Measurements from ENCODE around the gene RP2.
A peak's percentile ranks its signal among the peaks of the same experiment; 100 is the strongest.

The RP2 gene

DNA sequence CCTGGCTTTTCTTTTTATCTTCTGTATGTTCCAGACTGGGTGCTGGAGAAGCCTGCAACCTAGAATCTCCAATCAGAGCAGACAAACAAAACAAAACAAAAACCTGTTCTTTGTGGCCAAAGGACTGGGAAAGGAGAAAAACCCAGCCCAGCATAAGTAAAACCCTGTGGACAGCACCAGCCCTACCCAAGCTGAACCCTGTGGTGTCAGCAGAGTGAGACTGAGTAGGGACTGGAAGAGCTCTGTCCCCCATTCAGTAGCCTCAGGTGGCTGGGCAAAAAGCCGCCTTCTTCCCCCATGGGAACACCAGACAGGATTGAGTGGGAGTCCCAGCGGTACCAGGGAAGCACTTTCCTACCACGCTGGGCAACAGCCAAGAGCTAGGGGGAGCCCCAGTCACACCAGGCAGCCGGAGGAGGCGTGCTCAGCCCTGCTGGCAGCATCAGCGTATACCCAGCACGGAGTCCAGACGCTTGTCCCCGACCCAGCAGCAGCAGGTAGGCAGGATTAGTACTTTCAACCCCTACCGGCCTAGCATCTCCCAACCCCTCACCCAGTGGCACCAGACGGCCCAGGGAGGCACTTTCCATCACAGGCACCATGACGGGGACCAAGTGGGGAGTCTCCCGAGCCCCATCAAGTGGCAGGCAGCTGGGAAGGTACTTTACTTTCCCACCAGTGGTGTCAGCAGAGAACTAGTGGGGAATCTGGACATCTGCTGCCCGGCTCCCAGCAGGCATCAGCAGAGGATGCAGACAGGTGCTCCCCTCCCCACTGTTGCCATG is 66.8 kb downstream of the RP2 start:
- Histone ChIP-seq H3K36me3 (ENCODE audit: control insufficient read depth, insufficient read depth, low read length) (no peaks in the 10 kb centered on the region), H3K4me1 (ENCODE audit: control insufficient read depth, insufficient read depth, low read length) (peaks cover 2% of the 10 kb centered on the region), H3K4me3 (ENCODE audit: low read depth, low read length) (peak overlapping the region; percentile 73), H3K27me3 (ENCODE audit: control insufficient read depth, insufficient read depth, low read length) (no peaks in the 10 kb centered on the region), H3K9me3 (ENCODE audit: control insufficient read depth, insufficient read depth, low read length) (no peaks in the 10 kb centered on the region), H3K9ac (ENCODE audit: low read depth, low read length) (no peak overlapping the region)

DNA sequence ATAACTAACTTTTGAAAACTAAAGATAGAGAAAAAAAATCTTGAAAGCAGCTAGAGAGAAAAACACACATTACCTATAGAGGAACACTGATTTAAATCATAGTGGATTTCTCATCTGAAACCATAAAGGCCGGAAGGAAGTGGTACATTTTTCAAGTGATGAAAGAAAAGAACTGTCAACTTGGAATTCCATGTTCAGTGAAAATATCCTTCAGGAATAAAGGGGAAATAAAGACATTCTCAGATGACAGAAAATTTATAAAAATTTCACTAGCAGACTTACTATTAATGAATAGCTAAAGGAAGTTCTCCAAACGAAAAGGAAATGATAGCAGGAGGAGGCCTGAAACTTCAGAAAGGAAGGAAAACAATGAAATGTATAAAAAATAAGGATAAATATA is 67.8 kb downstream of the RP2 start:
- H3K4me3 ChIP-seq (ENCODE audit: low read depth, low read length), result no peak overlapping the region

DNA sequence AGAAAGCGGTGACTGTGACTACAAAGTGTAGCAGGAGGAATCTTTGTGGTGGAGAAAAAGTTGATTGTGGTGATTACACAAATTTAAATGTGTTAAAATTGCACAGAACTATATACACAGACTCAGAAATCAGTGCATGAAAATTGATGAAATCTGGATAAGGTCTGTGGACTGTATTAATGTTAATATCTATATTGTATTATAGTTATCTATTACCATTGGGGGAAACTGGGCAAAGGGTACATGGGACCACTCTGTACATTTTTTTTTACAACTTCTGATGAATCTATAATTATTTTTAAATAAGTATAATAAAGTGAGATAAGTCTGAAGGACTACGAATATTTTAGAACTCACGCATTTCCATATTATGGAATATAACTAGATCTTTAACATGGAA is 73.6 kb downstream of the RP2 start:
- no peaks in the 10 kb centered on the region for H3K27me3 ChIP-seq (ENCODE audit: control insufficient read depth, insufficient read depth, low read length)
- no peaks in the 10 kb centered on the region for H3K4me1 ChIP-seq (ENCODE audit: control insufficient read depth, insufficient read depth, low read length)
- no peak overlapping the region for H3K9ac ChIP-seq (ENCODE audit: low read depth, low read length)
- H3K9me3 ChIP-seq (ENCODE audit: control insufficient read depth, insufficient read depth, low read length), result no peaks in the 10 kb centered on the region
- no peaks in the 10 kb centered on the region for H3K36me3 ChIP-seq (ENCODE audit: control insufficient read depth, insufficient read depth, low read length)
- H3K4me3 ChIP-seq (ENCODE audit: low read depth, low read length), result no peak overlapping the region

More for the DNA sequence above, 67.8 kb downstream of the RP2 start:
- Histone ChIP-seq H3K9me3 (ENCODE audit: control insufficient read depth, insufficient read depth, low read length) (no peaks in the 10 kb centered on the region), H3K27me3 (ENCODE audit: control insufficient read depth, insufficient read depth, low read length) (no peaks in the 10 kb centered on the region), H3K36me3 (ENCODE audit: control insufficient read depth, insufficient read depth, low read length) (no peaks in the 10 kb centered on the region), H3K9ac (ENCODE audit: low read depth, low read length) (no peak overlapping the region), H3K4me1 (ENCODE audit: control insufficient read depth, insufficient read depth, low read length) (peaks cover 2% of the 10 kb centered on the region)

DNA sequence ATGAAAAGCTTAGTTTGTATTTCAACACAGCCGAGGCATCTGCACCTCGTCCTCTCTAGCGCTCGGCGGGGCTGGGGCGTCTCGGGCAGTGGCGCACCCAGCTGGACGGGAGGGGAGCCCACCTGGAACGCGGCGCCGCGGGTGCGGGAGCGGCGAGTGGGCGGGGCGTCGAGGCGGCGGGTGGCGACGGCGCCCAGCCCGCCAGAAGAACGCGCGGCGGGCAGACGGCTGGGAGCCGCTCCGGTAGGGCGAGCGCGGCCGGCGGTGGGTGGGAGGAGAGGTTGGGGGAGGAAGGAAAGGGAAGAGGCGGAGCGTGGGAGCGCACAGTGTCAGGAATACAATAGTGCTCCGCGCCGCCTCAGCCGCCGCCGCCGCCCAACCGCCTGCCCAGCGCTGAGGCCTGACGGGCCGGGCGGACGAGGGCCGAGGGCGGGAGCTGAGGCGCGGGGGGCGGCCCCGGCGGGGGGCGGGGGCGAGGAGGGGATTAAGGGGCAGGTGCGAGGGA is 75.3 kb downstream of the RP2 start, which contains the start of gene JADE3:
JADE3 (plus strand) TSS at position 324 of the 505 bp plus-strand sequence. CDS start 72,474 bp downstream, outside the sequence.
- Histone ChIP-seq H3K4me3 (ENCODE audit: low read depth, low read length) (peak within 1 kb of the TSS; percentile 56), H3K27me3 (ENCODE audit: control insufficient read depth, insufficient read depth, low read length) (no peaks in the 10 kb centered on the region), H3K4me1 (ENCODE audit: control insufficient read depth, insufficient read depth, low read length) (no peaks in the 10 kb centered on the region), H3K9me3 (ENCODE audit: control insufficient read depth, insufficient read depth, low read length) (no peaks in the 10 kb centered on the region), H3K9ac (ENCODE audit: low read depth, low read length) (peak within 1 kb of the TSS; percentile 12), H3K36me3 (ENCODE audit: control insufficient read depth, insufficient read depth, low read length) (no peaks in the 10 kb centered on the region)

DNA sequence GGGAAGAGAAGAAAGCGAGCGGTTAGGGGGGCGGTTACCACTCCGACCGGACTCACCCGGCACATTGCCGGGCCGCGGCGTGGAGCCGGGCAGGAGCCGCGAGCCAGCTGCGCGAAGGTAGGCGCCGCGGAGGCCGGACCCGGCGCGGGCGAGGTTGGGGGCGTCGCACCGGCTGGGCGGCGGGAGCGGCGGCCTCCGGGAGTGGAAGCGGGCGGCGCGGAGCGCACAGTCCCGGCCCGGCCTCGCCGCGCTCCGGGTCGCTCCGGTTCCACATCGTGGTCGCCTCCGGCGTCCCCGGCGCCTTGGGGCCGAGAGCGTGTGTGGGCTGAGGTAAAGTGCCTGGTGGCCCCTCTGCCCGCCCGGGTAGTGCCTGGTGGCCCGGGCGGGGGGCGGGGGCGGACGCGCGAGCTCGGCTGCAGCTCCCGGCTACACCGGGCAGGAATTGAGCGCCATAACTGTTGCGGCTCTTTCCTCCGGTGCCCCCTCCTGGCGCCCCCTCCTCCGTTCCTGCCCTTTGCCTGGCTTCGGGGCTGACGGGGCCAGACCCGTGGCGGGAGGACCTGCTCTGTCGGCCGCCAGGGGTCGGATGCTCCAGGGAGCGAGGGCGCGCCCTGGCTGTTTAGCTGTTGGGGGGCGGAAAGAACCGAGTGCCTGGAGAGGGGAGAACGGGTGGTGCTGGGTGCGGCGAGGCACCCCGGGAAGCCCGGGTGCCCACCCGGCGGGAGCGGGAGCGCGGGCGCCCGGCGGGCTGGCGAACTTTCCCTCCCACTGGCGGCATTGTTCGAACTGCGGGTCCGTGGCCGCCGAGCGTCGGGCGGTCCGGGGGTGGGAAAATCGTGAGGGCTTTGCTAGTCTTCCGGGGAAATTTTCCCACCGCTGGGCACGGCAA is 76.0 kb downstream of the RP2 start:
- Histone ChIP-seq H3K27me3 (ENCODE audit: control insufficient read depth, insufficient read depth, low read length) (no peaks in the 10 kb centered on the region), H3K9ac (ENCODE audit: low read depth, low read length) (peak overlapping the region; percentile 12), H3K9me3 (ENCODE audit: control insufficient read depth, insufficient read depth, low read length) (no peaks in the 10 kb centered on the region), H3K4me1 (ENCODE audit: control insufficient read depth, insufficient read depth, low read length) (no peaks in the 10 kb centered on the region), H3K36me3 (ENCODE audit: control insufficient read depth, insufficient read depth, low read length) (no peaks in the 10 kb centered on the region), H3K4me3 (ENCODE audit: low read depth, low read length) (peak overlapping the region; percentile 56)

DNA sequence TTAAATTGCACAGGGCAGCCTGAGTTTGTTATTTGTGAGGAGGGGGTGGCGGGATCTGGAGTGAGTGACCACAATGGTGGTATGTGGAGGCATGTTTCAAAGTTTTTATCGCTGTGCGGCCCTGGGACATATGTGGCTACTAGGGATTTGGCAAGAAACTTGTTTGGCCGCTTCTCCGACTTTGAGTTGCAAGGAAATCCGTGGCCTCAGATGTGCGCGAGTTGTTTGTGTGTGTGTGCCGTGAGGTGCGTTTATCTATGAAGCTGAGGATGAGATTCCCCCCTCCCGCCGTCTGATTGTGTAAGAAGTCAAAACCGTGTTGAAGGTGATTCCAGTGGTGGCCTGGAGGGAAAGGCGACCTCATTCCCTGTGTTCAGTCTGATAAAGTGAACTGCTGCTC is 76.8 kb downstream of the RP2 start:
- Histone ChIP-seq H3K9me3 (ENCODE audit: control insufficient read depth, insufficient read depth, low read length) (no peaks in the 10 kb centered on the region), H3K36me3 (ENCODE audit: control insufficient read depth, insufficient read depth, low read length) (no peaks in the 10 kb centered on the region), H3K4me1 (ENCODE audit: control insufficient read depth, insufficient read depth, low read length) (no peaks in the 10 kb centered on the region), H3K9ac (ENCODE audit: low read depth, low read length) (peak overlapping the region; percentile 47), H3K27me3 (ENCODE audit: control insufficient read depth, insufficient read depth, low read length) (no peaks in the 10 kb centered on the region), H3K4me3 (ENCODE audit: low read depth, low read length) (peak overlapping the region; percentile 56)

DNA sequence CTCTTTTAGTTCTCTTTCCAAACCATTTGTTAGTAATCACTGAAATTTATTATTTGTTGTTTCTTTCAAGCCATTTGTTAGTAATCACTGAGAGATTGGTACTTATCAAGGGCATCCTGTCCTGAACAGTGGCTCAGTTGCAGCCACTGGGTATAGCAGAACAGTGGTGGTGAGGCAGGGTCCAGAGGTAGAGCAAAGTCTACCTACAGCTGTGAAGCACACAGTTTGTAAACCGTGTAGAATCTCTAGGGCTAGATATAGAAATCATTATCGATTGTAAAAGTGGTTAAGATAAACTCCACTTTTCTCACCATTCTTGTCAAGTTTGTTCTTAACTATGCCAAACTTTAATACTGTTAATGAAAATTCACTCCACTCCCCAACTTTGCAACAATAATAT is 79.4 kb downstream of the RP2 start:
- no peaks in the 10 kb centered on the region for H3K9me3 ChIP-seq (ENCODE audit: control insufficient read depth, insufficient read depth, low read length)
- no peaks in the 10 kb centered on the region for H3K4me1 ChIP-seq (ENCODE audit: control insufficient read depth, insufficient read depth, low read length)
- H3K27me3 ChIP-seq (ENCODE audit: control insufficient read depth, insufficient read depth, low read length), result no peaks in the 10 kb centered on the region
- no peaks in the 10 kb centered on the region for H3K36me3 ChIP-seq (ENCODE audit: control insufficient read depth, insufficient read depth, low read length)
- H3K4me3 ChIP-seq (ENCODE audit: low read depth, low read length), result no peak overlapping the region
- H3K9ac ChIP-seq (ENCODE audit: low read depth, low read length), result no peak overlapping the region

DNA sequence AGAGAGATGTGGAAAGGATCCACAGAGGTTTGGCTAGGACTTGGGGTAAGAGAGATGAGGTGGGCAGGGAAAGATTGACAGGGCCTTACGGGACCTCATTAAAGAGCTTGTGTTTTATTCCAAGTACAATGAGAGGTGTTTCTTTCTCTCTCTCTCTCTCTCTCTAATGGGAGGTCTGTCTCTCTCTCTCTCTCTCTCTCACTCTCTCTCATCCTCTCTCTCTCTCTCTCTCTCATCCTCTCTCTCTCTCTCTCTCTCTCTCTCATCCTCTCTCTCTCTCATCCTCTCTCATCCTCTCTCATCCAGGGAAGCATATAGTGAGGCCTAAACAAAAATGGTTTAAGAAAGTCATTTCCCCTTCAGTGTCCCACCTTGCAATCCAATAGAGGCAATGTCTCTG is 80.8 kb downstream of the RP2 start:
- no peak overlapping the region for H3K9ac ChIP-seq (ENCODE audit: low read depth, low read length)
- H3K4me3 ChIP-seq (ENCODE audit: low read depth, low read length), result no peak overlapping the region
- H3K27me3 ChIP-seq (ENCODE audit: control insufficient read depth, insufficient read depth, low read length), result no peaks in the 10 kb centered on the region
- H3K36me3 ChIP-seq (ENCODE audit: control insufficient read depth, insufficient read depth, low read length), result no peaks in the 10 kb centered on the region
- H3K9me3 ChIP-seq (ENCODE audit: control insufficient read depth, insufficient read depth, low read length), result no peaks in the 10 kb centered on the region
- H3K4me1 ChIP-seq (ENCODE audit: control insufficient read depth, insufficient read depth, low read length), result peaks cover 2% of the 10 kb centered on the region

DNA sequence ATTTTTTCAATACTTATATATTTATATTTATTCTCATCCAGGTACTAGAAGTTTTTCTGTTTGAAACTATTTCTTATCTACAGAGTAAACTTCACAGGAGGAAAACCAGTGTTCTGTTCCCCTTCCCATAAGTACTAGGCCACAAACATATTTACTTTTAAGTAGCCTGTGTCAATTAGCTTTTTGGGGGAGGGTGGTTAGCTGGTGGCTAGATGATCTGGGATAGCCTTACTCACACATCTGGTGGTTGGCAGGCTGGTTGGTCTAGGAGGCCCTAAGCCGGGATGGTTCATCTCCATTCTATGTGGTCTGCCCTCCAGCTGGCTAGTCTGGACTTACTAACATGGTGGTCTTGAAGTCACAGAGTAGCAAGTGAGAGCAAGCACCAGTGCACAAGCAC is 81.6 kb downstream of the RP2 start:
- Histone ChIP-seq H3K4me3 (ENCODE audit: low read depth, low read length) (no peak overlapping the region), H3K9ac (ENCODE audit: low read depth, low read length) (no peak overlapping the region), H3K4me1 (ENCODE audit: control insufficient read depth, insufficient read depth, low read length) (peaks cover 2% of the 10 kb centered on the region), H3K27me3 (ENCODE audit: control insufficient read depth, insufficient read depth, low read length) (no peaks in the 10 kb centered on the region), H3K9me3 (ENCODE audit: control insufficient read depth, insufficient read depth, low read length) (no peaks in the 10 kb centered on the region), H3K36me3 (ENCODE audit: control insufficient read depth, insufficient read depth, low read length) (no peaks in the 10 kb centered on the region)

DNA sequence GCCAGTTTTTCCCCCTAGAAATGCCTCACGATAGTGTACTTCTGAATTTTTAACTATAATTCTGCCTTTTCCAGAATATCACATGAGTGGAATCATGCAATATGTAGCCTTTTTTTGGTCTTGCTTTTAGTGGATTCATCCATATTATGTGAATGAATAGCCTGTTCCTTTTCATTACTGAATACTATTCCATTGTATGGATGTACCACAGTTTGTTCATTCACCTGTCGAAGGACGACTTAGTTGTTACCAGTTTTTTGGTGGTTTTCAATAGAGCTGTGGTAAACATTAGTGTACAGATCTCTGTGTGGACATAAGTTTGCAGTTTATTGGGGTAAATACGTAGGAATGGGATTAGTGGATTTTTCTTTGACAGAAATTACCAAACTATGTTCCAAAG is 83.4 kb downstream of the RP2 start:
- Histone ChIP-seq H3K9ac (ENCODE audit: low read depth, low read length) (no peak overlapping the region), H3K36me3 (ENCODE audit: control insufficient read depth, insufficient read depth, low read length) (no peaks in the 10 kb centered on the region), H3K27me3 (ENCODE audit: control insufficient read depth, insufficient read depth, low read length) (no peaks in the 10 kb centered on the region)

DNA sequence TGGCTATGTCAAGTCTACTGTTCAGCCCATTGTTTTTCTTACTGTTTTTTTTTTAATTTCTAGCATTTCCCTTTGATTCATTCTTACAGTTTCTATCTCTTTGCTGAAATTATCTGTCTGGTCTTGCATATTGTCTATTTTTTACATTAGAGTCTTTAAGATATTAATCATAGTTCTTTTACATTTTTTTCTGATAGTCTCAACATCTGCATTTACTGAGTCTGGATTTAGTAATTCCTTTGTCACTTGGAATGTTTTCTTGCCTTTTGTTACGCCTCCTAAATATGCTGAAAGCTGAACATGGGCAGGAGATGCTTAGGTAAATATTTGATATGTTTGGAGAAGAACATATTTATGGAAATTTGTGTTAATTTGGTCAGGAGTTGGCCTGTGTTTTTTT is 85.8 kb downstream of the RP2 start:
- Histone ChIP-seq H3K27me3 (ENCODE audit: control insufficient read depth, insufficient read depth, low read length) (no peaks in the 10 kb centered on the region), H3K4me1 (ENCODE audit: control insufficient read depth, insufficient read depth, low read length) (peaks cover 2% of the 10 kb centered on the region), H3K9ac (ENCODE audit: low read depth, low read length) (no peak overlapping the region), H3K9me3 (ENCODE audit: control insufficient read depth, insufficient read depth, low read length) (no peaks in the 10 kb centered on the region), H3K4me3 (ENCODE audit: low read depth, low read length) (no peak overlapping the region), H3K36me3 (ENCODE audit: control insufficient read depth, insufficient read depth, low read length) (no peaks in the 10 kb centered on the region)

More for the DNA sequence above, 83.4 kb downstream of the RP2 start:
- Histone ChIP-seq H3K4me1 (ENCODE audit: control insufficient read depth, insufficient read depth, low read length) (peaks cover 2% of the 10 kb centered on the region), H3K9me3 (ENCODE audit: control insufficient read depth, insufficient read depth, low read length) (no peaks in the 10 kb centered on the region), H3K4me3 (ENCODE audit: low read depth, low read length) (no peak overlapping the region)

All from iPS-15b (cell line).